Measurements from ENCODE around the gene TINAGL1. TPM values are rescaled to one million over a fixed set of nuclear protein-coding genes. Genes with fewer than 3 reads are reported as not detected.
A peak's percentile ranks its signal among the peaks of the same experiment; 100 is the strongest.

TINAGL1 gene
- total RNA-seq, 2 experiments from 2014 or later, result not detected

- Mint-ChIP-seq H3K4me3 (no peak overlapping the region), H3K27me3 (no peaks in the 10 kb centered on the region), H3K36me3 (peaks cover 13% of the 10 kb centered on the region), H3K9me3 (no peaks in the 10 kb centered on the region), H3K4me1 (ENCODE audit: low read depth) (no peaks in the 10 kb centered on the region), H3K27ac (no peak overlapping the region)
- no peak for DNase-seq
- ChIA-PET POLR2A (no interaction called here), CTCF (interaction anchor here (0.6 to 3.6 kb wide), 4 partner anchors 11 to 461 kb away, joined by 3 to 21 read pairs (median 3); partner anchors contain the start of gene HCRTR1)
- intact Hi-C loops (cut with micrococcal nuclease), result no loop called here
Observed at GRCh38 chr1:31628931-31629556, 52.7 kb downstream of the TINAGL1 start.

GRCh38 chr1:31632649-31633048 lies 56.3 kb downstream of the TINAGL1 start:
- peaks cover 6% of the 10 kb centered on the region for H3K4me1 Mint-ChIP-seq (ENCODE audit: low read depth)
- H3K27me3 Mint-ChIP-seq, result no peaks in the 10 kb centered on the region
- H3K9me3 Mint-ChIP-seq, result no peaks in the 10 kb centered on the region
- H3K36me3 Mint-ChIP-seq, result peaks cover 11% of the 10 kb centered on the region
- H3K4me3 Mint-ChIP-seq, result no peak overlapping the region
- intact Hi-C loops (cut with micrococcal nuclease), result no loop called here
- no peak overlapping the region for H3K27ac Mint-ChIP-seq
- POLR2A ChIA-PET, result interaction anchor here (0.8 kb wide), 1 partner anchor 13 kb away, joined by 3 read pairs; no protein-coding TSS in a partner anchor
- no peak for DNase-seq
- CTCF ChIA-PET, result interaction anchor here (0.9 to 1.4 kb wide), 6 partner anchors 12 to 238 kb away, joined by 3 to 7 read pairs (median 4); partner anchors contain the start of gene PEF1

- intact Hi-C loops (cut with micrococcal nuclease), result no loop called here
- Mint-ChIP-seq H3K9me3 (no peaks in the 10 kb centered on the region), H3K27me3 (no peaks in the 10 kb centered on the region), H3K4me3 (no peak overlapping the region), H3K27ac (no peak overlapping the region), H3K4me1 (ENCODE audit: low read depth) (peaks cover 9% of the 10 kb centered on the region), H3K36me3 (peaks cover 11% of the 10 kb centered on the region)
- POLR2A ChIA-PET, result interaction anchor here (0.8 kb wide), 1 partner anchor 12 kb away, joined by 3 read pairs; no protein-coding TSS in a partner anchor
- peak; percentile 53 for DNase-seq
- CTCF ChIA-PET, result interaction anchor here (0.7 to 1.4 kb wide), 9 partner anchors 10 to 238 kb away, joined by 3 to 7 read pairs (median 3); partner anchors contain the start of gene PEF1
Observed at GRCh38 chr1:31633117-31633516, 56.8 kb downstream of the TINAGL1 start.

Other genes starting within 250 kb of the TINAGL1 start
- gene FABP3, start 203.4 kb upstream of the TINAGL1 start, total RNA-seq, result not detected
- under 1 TPM; 0.29 to 0.34 TPM for gene SERINC2, start 163.3 kb upstream of the TINAGL1 start, total RNA-seq
- gene HCRTR1, start 41.2 kb downstream of the TINAGL1 start, total RNA-seq, result not detected
- 10 to 100 TPM; 55.3 to 56.4 TPM for gene PEF1, start 68.4 kb downstream of the TINAGL1 start, total RNA-seq
- gene COL16A1, start 127.5 kb downstream of the TINAGL1 start, total RNA-seq, result under 1 TPM; 0.12 to 0.45 TPM
- gene ADGRB2, start 187.8 kb downstream of the TINAGL1 start, total RNA-seq, result 1 to 10 TPM; 1.6 to 1.7 TPM
- gene SPOCD1, start 239.5 kb downstream of the TINAGL1 start, total RNA-seq, result under 1 TPM; 0.73 to 0.78 TPM